Neural cell (in vitro differentiated cells): ENCODE measurements around the gene DHRS3. TPM values are rescaled to one million over a fixed set of nuclear protein-coding genes. Genes with fewer than 3 reads are reported as not detected.
"Not testable (repeated sequence)": the region's sequence is repeated elsewhere in the genome, so short reads cannot be mapped to it uniquely, and the experiment has no call there.

Source experiments
- H2AFZ ChIP-seq: fragments of 200-600, 300-800 bp; sonication (generic), shearing (Covaris generic); 2 replicates; pipeline ENCODE4 v1.6.0; 2014; ENCODE audit warnings: low read depth, mild to moderate bottlenecking, antibody characterized with exemption, low read length, moderate library complexity
- H3F3A ChIP-seq: fragments of 200-600 bp; shearing (Covaris generic); 2 replicates; pipeline ENCODE4 v1.6.1; 2016; ENCODE audit warnings: mild to moderate bottlenecking, moderate library complexity, mixed read lengths, antibody characterized with exemption, low read length; ENCODE audit not compliant: insufficient read depth, poor library complexity, severe bottlenecking
- H3K27ac ChIP-seq: fragments of 200-600, 300-800 bp; sonication (generic), shearing (Covaris generic); 2 replicates; pipeline ENCODE4 v1.5.1; 2014; ENCODE audit warnings: mild to moderate bottlenecking, low read length, moderate library complexity
- H3K27me3 ChIP-seq: fragments of 300-800, 200-600 bp; sonication (generic), shearing (Covaris generic); 2 replicates; pipeline ENCODE4 v1.6.0; 2014; ENCODE audit warnings: mild to moderate bottlenecking, low read depth, low read length, moderate library complexity; ENCODE audit not compliant: insufficient read depth
- H3K36me3 ChIP-seq: fragments of 300-800, 200-600 bp; sonication (generic), shearing (Covaris generic); 2 replicates; pipeline ENCODE4 v1.5.1; 2014; ENCODE audit warnings: mild to moderate bottlenecking, antibody characterized with exemption, low read length, moderate library complexity; ENCODE audit not compliant: insufficient read depth
- H3K4me2 ChIP-seq: fragments of 300-800, 200-600 bp; sonication (generic), shearing (Covaris generic); 2 replicates; pipeline ENCODE4 v1.6.0; 2014; ENCODE audit warnings: mild to moderate bottlenecking, low read length
- H3K4me3 ChIP-seq: fragments of 300-800, 200-600 bp; sonication (generic), shearing (Covaris generic); 2 replicates; pipeline ENCODE4 v1.5.1; 2014; ENCODE audit warnings: mild to moderate bottlenecking, low read length, moderate library complexity
- H3K79me2 ChIP-seq: fragments of 200-600 bp; shearing (Covaris generic); replicated peaks from 2 replicates; pipeline ENCODE4 v1.6.0; 2014; ENCODE audit warnings: mild to moderate bottlenecking, low read length, moderate library complexity; ENCODE audit not compliant: insufficient read depth
- H3K9ac ChIP-seq: fragments of 300-800, 200-600 bp; sonication (generic), shearing (Covaris generic); 2 replicates; pipeline ENCODE4 v1.6.1; 2016; ENCODE audit warnings: mild to moderate bottlenecking, low read length, mixed read lengths
- H3K9me2 ChIP-seq: fragments of 200-600 bp; shearing (Covaris generic); 2 replicates; pipeline ENCODE4 v1.6.1; 2016; ENCODE audit warnings: mild to moderate bottlenecking, low read length, mixed read lengths; ENCODE audit not compliant: insufficient read depth
- H3K9me3 ChIP-seq: fragments of 200-600, 300-800 bp; sonication (generic), shearing (Covaris generic); 2 replicates; pipeline ENCODE4 v1.6.1; 2016; ENCODE audit warnings: mild to moderate bottlenecking, mixed run types, low read length, moderate library complexity, mixed read lengths
- H4K20me1 ChIP-seq: fragments of 200-600 bp; shearing (Covaris generic); 2 replicates; pipeline ENCODE4 v1.6.1; 2016; ENCODE audit warnings: mild to moderate bottlenecking, mixed run types; ENCODE audit not compliant: insufficient read depth
- CTCF ChIP-seq: fragments of 450-650 bp; IDR thresholded peaks from 2 replicates; pipeline ENCODE4 v1.5.1; 2014; ENCODE audit warnings: antibody characterized with exemption, mild to moderate bottlenecking, moderate library complexity; ENCODE audit not compliant: poor library complexity, severe bottlenecking
- EP300 ChIP-seq: fragments of 450-650 bp; conservative IDR thresholded peaks from 2 replicates; pipeline ENCODE4 v1.6.1; 2014; ENCODE audit warnings: antibody characterized with exemption, mild to moderate bottlenecking, moderate library complexity; ENCODE audit not compliant: poor library complexity, severe bottlenecking
- EZH2 ChIP-seq: fragments of 200-600, 300-800 bp; shearing (Covaris generic), sonication (generic); IDR thresholded peaks from 2 replicates; pipeline ENCODE4 v1.6.1; 2014; ENCODE audit warnings: antibody characterized with exemption, low read length, borderline replicate concordance, mild to moderate bottlenecking; ENCODE audit not compliant: insufficient read depth, poor library complexity, severe bottlenecking
- MXI1 ChIP-seq: fragments of 450-650 bp; conservative IDR thresholded peaks from 2 replicates; pipeline ENCODE4 v1.6.1; 2014; ENCODE audit warnings: antibody characterized with exemption, mild to moderate bottlenecking; ENCODE audit not compliant: poor library complexity, severe bottlenecking
- POLR2AphosphoS5 ChIP-seq: IDR thresholded peaks from 2 replicates; pipeline ENCODE4 v1.6.1; 2012
- RAD21 ChIP-seq: fragments of 450-650 bp; conservative IDR thresholded peaks from 2 replicates; pipeline ENCODE4 v1.6.1; 2014; ENCODE audit warnings: antibody characterized with exemption, mild to moderate bottlenecking, moderate library complexity
- SMC3 ChIP-seq: fragments of 450-650 bp; conservative IDR thresholded peaks from 2 replicates; pipeline ENCODE4 v1.6.1; 2014; ENCODE audit warnings: antibody characterized with exemption, mild to moderate bottlenecking, moderate library complexity; ENCODE audit not compliant: poor library complexity
- TAF1 ChIP-seq: IDR thresholded peaks from 2 replicates; pipeline ENCODE4 v1.6.1; 2012; ENCODE audit warnings: low read depth
- polyA plus RNA-seq: library from polyadenylated mRNA; depleted of rRNA; stranded (reverse); fragments of >200 nt; gene quantifications from 2 replicates; pipeline ENCODE4 v1.2.3, GENCODE V29; 2014
- TF ChIP-seq, protein P1 (sequence below): IDR thresholded peaks from 2 replicates; pipeline ENCODE4 v1.6.1; 2012; ENCODE audit warnings: borderline replicate concordance

The DHRS3 gene
- polyA plus RNA-seq, 1 donor from 2014 or later: 0.22 TPM

GRCh38 chr1:12539705-12540579, 78.1 kb downstream of the DHRS3 start:
- Histone ChIP-seq H3K9ac (no peak overlapping the region), H3K27me3 (no peaks in the 10 kb centered on the region), H3K79me2 (no peaks in the 10 kb centered on the region), H3K9me3 (no peaks in the 10 kb centered on the region), H3F3A (no peaks in the 10 kb centered on the region), H4K20me1 (no peaks in the 10 kb centered on the region), H3K9me2 (no peaks in the 10 kb centered on the region), H3K36me3 (no peaks in the 10 kb centered on the region), H2AFZ (no peak overlapping the region), H3K27ac (no peak overlapping the region), H3K4me3 (no peak overlapping the region), H3K4me2 (no peak overlapping the region)
- TF ChIP-seq EP300 (no peak), SMC3 (no peak), MXI1 (no peak), CTCF (no peak), EZH2 (no peak), RAD21 (no peak), TAF1 (no peak), POLR2AphosphoS5 (no peak)
- TF ChIP-seq, protein P1, sequence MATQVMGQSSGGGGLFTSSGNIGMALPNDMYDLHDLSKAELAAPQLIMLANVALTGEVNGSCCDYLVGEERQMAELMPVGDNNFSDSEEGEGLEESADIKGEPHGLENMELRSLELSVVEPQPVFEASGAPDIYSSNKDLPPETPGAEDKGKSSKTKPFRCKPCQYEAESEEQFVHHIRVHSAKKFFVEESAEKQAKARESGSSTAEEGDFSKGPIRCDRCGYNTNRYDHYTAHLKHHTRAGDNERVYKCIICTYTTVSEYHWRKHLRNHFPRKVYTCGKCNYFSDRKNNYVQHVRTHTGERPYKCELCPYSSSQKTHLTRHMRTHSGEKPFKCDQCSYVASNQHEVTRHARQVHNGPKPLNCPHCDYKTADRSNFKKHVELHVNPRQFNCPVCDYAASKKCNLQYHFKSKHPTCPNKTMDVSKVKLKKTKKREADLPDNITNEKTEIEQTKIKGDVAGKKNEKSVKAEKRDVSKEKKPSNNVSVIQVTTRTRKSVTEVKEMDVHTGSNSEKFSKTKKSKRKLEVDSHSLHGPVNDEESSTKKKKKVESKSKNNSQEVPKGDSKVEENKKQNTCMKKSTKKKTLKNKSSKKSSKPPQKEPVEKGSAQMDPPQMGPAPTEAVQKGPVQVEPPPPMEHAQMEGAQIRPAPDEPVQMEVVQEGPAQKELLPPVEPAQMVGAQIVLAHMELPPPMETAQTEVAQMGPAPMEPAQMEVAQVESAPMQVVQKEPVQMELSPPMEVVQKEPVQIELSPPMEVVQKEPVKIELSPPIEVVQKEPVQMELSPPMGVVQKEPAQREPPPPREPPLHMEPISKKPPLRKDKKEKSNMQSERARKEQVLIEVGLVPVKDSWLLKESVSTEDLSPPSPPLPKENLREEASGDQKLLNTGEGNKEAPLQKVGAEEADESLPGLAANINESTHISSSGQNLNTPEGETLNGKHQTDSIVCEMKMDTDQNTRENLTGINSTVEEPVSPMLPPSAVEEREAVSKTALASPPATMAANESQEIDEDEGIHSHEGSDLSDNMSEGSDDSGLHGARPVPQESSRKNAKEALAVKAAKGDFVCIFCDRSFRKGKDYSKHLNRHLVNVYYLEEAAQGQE: no peak

GRCh38 chr1:12539320-12539704, 78.7 kb downstream of the DHRS3 start:
- no peak overlapping the region for H3K27ac ChIP-seq
- no peaks in the 10 kb centered on the region for H4K20me1 ChIP-seq
- H3K4me2 ChIP-seq: no peak overlapping the region
- no peaks in the 10 kb centered on the region for H3K9me3 ChIP-seq
- no peaks in the 10 kb centered on the region for H3K9me2 ChIP-seq
- no peaks in the 10 kb centered on the region for H3K27me3 ChIP-seq
- H3F3A ChIP-seq: no peaks in the 10 kb centered on the region
- no peak overlapping the region for H3K4me3 ChIP-seq
- no peak overlapping the region for H2AFZ ChIP-seq
- no peaks in the 10 kb centered on the region for H3K36me3 ChIP-seq
- no peaks in the 10 kb centered on the region for H3K79me2 ChIP-seq
- no peak overlapping the region for H3K9ac ChIP-seq
- TF ChIP-seq MXI1 (no peak), EP300 (no peak), EZH2 (no peak), SMC3 (no peak), RAD21 (no peak), TAF1 (no peak), POLR2AphosphoS5 (no peak), CTCF (no peak)
- TF ChIP-seq, protein P1: no peak

DNA sequence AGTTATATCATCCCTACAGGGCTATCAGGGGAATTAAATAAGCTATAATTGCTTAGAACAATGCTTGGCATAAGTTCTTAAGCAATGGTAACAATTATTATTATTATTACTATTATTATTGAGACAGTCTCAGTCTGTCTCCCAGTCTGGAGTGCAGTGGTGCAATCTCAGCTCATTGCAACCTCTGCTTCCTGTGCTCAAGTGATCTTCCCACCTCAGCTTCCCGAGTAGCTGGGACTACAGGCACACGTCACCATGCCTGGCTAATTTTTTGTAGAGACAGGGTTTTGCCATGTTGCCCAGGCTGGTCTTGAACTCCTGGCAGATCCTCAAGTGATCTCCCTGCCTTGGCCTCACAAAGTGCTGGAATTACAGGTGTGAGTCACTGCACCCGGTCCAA, 79.5 kb downstream of the DHRS3 start:
- not testable (repeated sequence) for H3K9me3 ChIP-seq, H3F3A ChIP-seq, H3K27me3 ChIP-seq, H3K27ac ChIP-seq, H3K9ac ChIP-seq, H3K36me3 ChIP-seq, H3K79me2 ChIP-seq, H2AFZ ChIP-seq, H3K9me2 ChIP-seq, H3K4me3 ChIP-seq, H3K4me2 ChIP-seq, H4K20me1 ChIP-seq
